H1 (cell line): ENCODE measurements around the gene GLT8D1. TPM values are rescaled to one million over a fixed set of nuclear protein-coding genes. Genes with fewer than 3 reads are reported as not detected.

Experiments
- CTCF ChIA-PET: fragments of 300-600 bp; sonication (Branson Sonifier 250); formaldehyde crosslinking; loops from one replicate; lab custom pipeline; 2021; ENCODE audit not compliant: partially characterized antibody; lab: Charles Lee
- POLR2A ChIA-PET: fragments of 300-600 bp; sonication (Branson Sonifier 250); formaldehyde crosslinking; loops from one replicate; lab custom pipeline; 2021; ENCODE audit warnings: inconsistent platforms; ENCODE audit not compliant: partially characterized antibody; lab: Charles Lee
- DNase-seq, 2 experiments: peaks; one replicate each; pipeline versions ENCODE4 v3.0.0 to v3.0.0-alpha.2; 2010 to 2022; ENCODE audit warnings: low spot score in 2 of 2, low read depth in 1 of 2, mixed read lengths in 1 of 2
- FAIRE-seq: peaks from 2 replicates; lab custom pipeline; 2011; peaks lifted over from hg19 to GRCh38; lab: Jason Lieb, UNC
- H2AFZ ChIP-seq: 2 replicates; pipeline ENCODE4 v1.8.1; 2012; ENCODE audit warnings: low read length, inconsistent platforms
- H2AK5ac ChIP-seq: 2 replicates; pipeline ENCODE4 v1.6.1; 2013; ENCODE audit warnings: low read depth, low read length
- H2BK120ac ChIP-seq: replicated peaks from 2 replicates; pipeline ENCODE3; 2013; ENCODE audit warnings: low read depth, low read length, inconsistent platforms
- H2BK12ac ChIP-seq: 2 replicates; pipeline ENCODE4 v1.6.1; 2013; ENCODE audit warnings: low read depth, low read length
- H2BK15ac ChIP-seq: 2 replicates; pipeline ENCODE4 v1.6.1; 2013; ENCODE audit warnings: low read length
- H2BK20ac ChIP-seq: 2 replicates; pipeline ENCODE4 v1.6.1; 2013; ENCODE audit warnings: low read length
- H2BK5ac ChIP-seq: 2 replicates; pipeline ENCODE4 v1.6.1; 2013; ENCODE audit warnings: low read depth, low read length
- H3K14ac ChIP-seq: 2 replicates; pipeline ENCODE4 v1.6.1; 2013; ENCODE audit warnings: inconsistent platforms; ENCODE audit not compliant: insufficient read length
- H3K18ac ChIP-seq: 2 replicates; pipeline ENCODE4 v1.6.1; 2013; ENCODE audit warnings: low read length; ENCODE audit errors: extremely low read depth
- H3K23ac ChIP-seq: 2 replicates; pipeline ENCODE4 v1.6.1; 2013; ENCODE audit warnings: inconsistent platforms; ENCODE audit not compliant: insufficient read length
- H3K23me2 ChIP-seq: 2 replicates; pipeline ENCODE4 v1.6.1; 2013; ENCODE audit warnings: low read depth, low read length
- H3K27ac ChIP-seq: 2 replicates; pipeline ENCODE4 v1.6.1; 2011; ENCODE audit warnings: low read depth, low read length, inconsistent platforms
- H3K27me3 ChIP-seq, 4 experiments: replicated peaks in 1 of 4; 1 replicate in 1 of 4; 2 replicates in 3 of 4; pipeline versions ENCODE4 v1.6.1 to v1.8.1; 2011 to 2013; ENCODE audit warnings: low read length in 3 of 4, mild to moderate bottlenecking in 3 of 4, inconsistent platforms in 2 of 4, mixed read lengths in 2 of 4, moderate library complexity in 1 of 4; ENCODE audit not compliant: control insufficient read depth in 3 of 4, insufficient read depth in 3 of 4; ENCODE audit errors: extremely low read depth in 1 of 4
- H3K36me3 ChIP-seq, 4 experiments: 2 replicates each; pipeline versions ENCODE4 v1.6.1 to v1.8.1; 2011 to 2013; ENCODE audit warnings: mild to moderate bottlenecking in 4 of 4, low read length in 3 of 4, moderate library complexity in 2 of 4, control low read depth in 1 of 4, inconsistent platforms in 1 of 4; ENCODE audit not compliant: insufficient read depth in 4 of 4, control insufficient read depth in 2 of 4
- H3K4ac ChIP-seq: replicated peaks from 2 replicates; pipeline ENCODE3; 2013; ENCODE audit warnings: low read length, low read depth, mixed read lengths, inconsistent platforms; ENCODE audit not compliant: insufficient read length
- H3K4me1 ChIP-seq, 4 experiments: replicated peaks in 1 of 4; 1 replicate in 1 of 4; 2 replicates in 3 of 4; pipeline versions ENCODE4 v1.6.1 to v1.8.1; 2011 to 2013; ENCODE audit warnings: low read length in 3 of 4, inconsistent platforms in 2 of 4, mixed read lengths in 1 of 4; ENCODE audit not compliant: insufficient read depth in 4 of 4, control insufficient read depth in 3 of 4
- H3K4me2 ChIP-seq, 2 experiments: 2 replicates each; pipeline versions ENCODE4 v1.6.1 to v1.8.1; 2011 to 2013; ENCODE audit warnings: low read depth in 2 of 2, low read length in 2 of 2, control low read depth in 1 of 2, inconsistent platforms in 1 of 2, mild to moderate bottlenecking in 1 of 2; ENCODE audit not compliant: insufficient read depth in 1 of 2
- H3K4me3 ChIP-seq, 4 experiments: fragments of 200-600, 300-600 bp in 1 of 4; sonication (generic), shearing (Covaris generic), sonication (Bioruptor Twin) in 1 of 4; 2 replicates each; pipeline versions ENCODE4 v1.5.1 to v1.8.1; 2011 to 2016; ENCODE audit warnings: low read length in 4 of 4, low read depth in 3 of 4, control low read depth in 2 of 4, inconsistent platforms in 2 of 4, mild to moderate bottlenecking in 2 of 4, mixed read lengths in 1 of 4, moderate library complexity in 1 of 4; ENCODE audit not compliant: insufficient read depth in 2 of 4; ENCODE audit errors: extremely low read depth in 1 of 4
- H3K56ac ChIP-seq: replicated peaks from 2 replicates; pipeline ENCODE3; 2013; ENCODE audit warnings: low read depth, mild to moderate bottlenecking, mixed read lengths, low read length, inconsistent platforms; ENCODE audit not compliant: insufficient read length
- H3K79me1 ChIP-seq: 2 replicates; pipeline ENCODE4 v1.6.1; 2013; ENCODE audit warnings: low read depth, low read length, control low read depth
- H3K79me2 ChIP-seq, 2 experiments: 2 replicates each; pipeline versions ENCODE4 v1.6.1 to v1.8.1; 2012 to 2013; ENCODE audit warnings: low read length in 2 of 2, mild to moderate bottlenecking in 2 of 2, inconsistent platforms in 1 of 2; ENCODE audit not compliant: insufficient read depth in 2 of 2, control insufficient read depth in 1 of 2
- H3K9ac ChIP-seq, 4 experiments: replicated peaks in 1 of 4; 1 replicate in 1 of 4; 2 replicates in 3 of 4; pipeline versions ENCODE4 v1.6.1 to v1.8.1; 2011 to 2013; ENCODE audit warnings: low read depth in 3 of 4, low read length in 3 of 4, control low read depth in 2 of 4, mild to moderate bottlenecking in 2 of 4, moderate library complexity in 2 of 4, inconsistent platforms in 1 of 4; ENCODE audit errors: extremely low read depth in 1 of 4
- H3K9me3 ChIP-seq, 2 experiments: 2 replicates each; pipeline versions ENCODE4 v1.6.1 to v1.8.1; 2012 to 2013; ENCODE audit warnings: mild to moderate bottlenecking in 2 of 2, moderate library complexity in 2 of 2, control low read depth in 1 of 2, inconsistent platforms in 1 of 2, low read depth in 1 of 2, low read length in 1 of 2, mixed read lengths in 1 of 2; ENCODE audit not compliant: insufficient read depth in 2 of 2
- H4K20me1 ChIP-seq, 2 experiments: replicated peaks in 1 of 2; 2 replicates each; pipeline versions ENCODE3 to v1.8.1; 2011 to 2013; ENCODE audit warnings: inconsistent platforms in 2 of 2, low read length in 2 of 2, mild to moderate bottlenecking in 1 of 2; ENCODE audit not compliant: insufficient read depth in 2 of 2, control insufficient read depth in 1 of 2
- H4K5ac ChIP-seq: 2 replicates; pipeline ENCODE4 v1.6.1; 2013; ENCODE audit warnings: low read length, low read depth, mixed read lengths, inconsistent platforms; ENCODE audit not compliant: insufficient read length
- H4K8ac ChIP-seq: 2 replicates; pipeline ENCODE4 v1.8.0; 2013; ENCODE audit warnings: mild to moderate bottlenecking, moderate library complexity, low read length, inconsistent platforms; ENCODE audit not compliant: insufficient read depth; ENCODE audit errors: extremely low read depth
- H4K91ac ChIP-seq: replicated peaks from 2 replicates; pipeline ENCODE3; 2013; ENCODE audit warnings: low read length, mixed read lengths, inconsistent platforms; ENCODE audit not compliant: insufficient read length
- SUZ12 ChIP-seq: fragments of 200-600 bp; sonication (generic); IDR thresholded peaks from 2 replicates; pipeline ENCODE4 v1.6.1; 2012; ENCODE audit warnings: mild to moderate bottlenecking, inconsistent platforms, low read length, moderate library complexity, mixed read lengths
- WGBS, 2 experiments: shearing (Covaris generic) in 1 of 2; methylation state at CpG; one replicate each; pipeline versions ENCODE4 v1.1.6 to v1.1.7; 2013 to 2015; ENCODE audit warnings: low lambda C conversion rate in 2 of 2, mixed read lengths in 2 of 2, inconsistent platforms in 1 of 2, low coverage in 1 of 2, missing lambda C conversion rate in 1 of 2; ENCODE audit not compliant: insufficient replicate concordance in 2 of 2, insufficient coverage in 1 of 2, insufficient read length in 1 of 2; ENCODE audit errors: extremely low coverage in 1 of 2, missing lambda C conversion rate in 1 of 2; 5-methylcytosine and 5-hydroxymethylcytosine counted together
- polyA plus RNA-seq, 7 experiments: library from polyadenylated mRNA; depleted of rRNA in 3 of 7; stranded (reverse) in 5 of 7; unstranded in 2 of 7; fragments of >200 nt in 5 of 7; fragments of 200-250 nt in 2 of 7; gene quantifications; 1 replicate in 5 of 7; 2 replicates in 1 of 7; 4 replicates in 1 of 7; pipeline versions ENCODE4 v1.2.1 to v1.2.3, GENCODE V29; 2011 to 2013; ENCODE audit warnings: missing spikeins in 2 of 7, mixed read lengths in 2 of 7
- total RNA-seq: library from RNA; stranded (reverse); fragmentation: NEBNext Ultra II Directional; extraction: Animal tissue kit (Norgen Biotek cat#: 25700); gene quantifications from 2 replicates; pipeline ENCODE4 v1.2.1, GENCODE V29; 2021

GLT8D1 gene
- total and polyA plus RNA-seq, 2 of the 8 experiments (the other 6 are each of a cell fraction or from before 2014, with no cell fraction given) = 29.0 to 33.6 TPM

- Histone ChIP-seq H3K79me1 (no peaks in the 10 kb centered on the region), H3K79me2 (no peaks in the 10 kb centered on the region), H3K4me2 (no peak overlapping the region), H3K9me3 (no peaks in the 10 kb centered on the region), H3K23me2 (no peaks in the 10 kb centered on the region)
- TF ChIP-seq SUZ12 = no peak
- TF ChIP-seq, all 59 proteins: peak for 0
- H4K91ac ChIP-seq = no peak overlapping the region
- H3K9ac ChIP-seq = no peak overlapping the region
- no peak for FAIRE-seq
- no peak overlapping the region for H3K23ac ChIP-seq
- H3K4me1 ChIP-seq = no peaks in the 10 kb centered on the region
- no peaks in the 10 kb centered on the region for H4K20me1 ChIP-seq
- H2BK120ac ChIP-seq = no peak overlapping the region
- no peak overlapping the region for H2BK20ac ChIP-seq
- no peak overlapping the region for H3K4ac ChIP-seq
- H3K56ac ChIP-seq = no peak overlapping the region
- H2AK5ac ChIP-seq = no peak overlapping the region
- H2BK12ac ChIP-seq = no peak overlapping the region
- H2BK5ac ChIP-seq = no peak overlapping the region
- H2AFZ ChIP-seq = no peak overlapping the region
- DNase-seq = no peak
- H3K4me3 ChIP-seq = no peak overlapping the region
- H3K14ac ChIP-seq = no peak overlapping the region
- H4K8ac ChIP-seq = no peak overlapping the region
- ChIA-PET CTCF (interaction anchor here (0.6 kb wide), 1 partner anchor 14 kb away, joined by 3 read pairs; no protein-coding TSS in a partner anchor), POLR2A (no interaction called here)
- H3K18ac ChIP-seq = no peak overlapping the region
- H3K27ac ChIP-seq = no peak overlapping the region
- WGBS, 2 experiments = 94% methylated on average over 1 of the region's 1 CpG; no CpG with 5 or more reads in 1 of the 2 experiments
- no peaks in the 10 kb centered on the region for H3K27me3 ChIP-seq
- H4K5ac ChIP-seq = no peak overlapping the region
- no peak overlapping the region for H2BK15ac ChIP-seq
- peaks cover 12 to 64% (median 39%) of the 10 kb centered on the region in 4 experiments; a peak in 7 of 8 replicates for H3K36me3 ChIP-seq
Measured at GRCh38 chr3:52739730-52740129, 34.1 kb upstream of the GLT8D1 start.
